Fibroblast of the aortic adventitia (primary cell): ENCODE data around the gene MYMX. TPM values are rescaled to one million over a fixed set of nuclear protein-coding genes. Genes with fewer than 3 reads are reported as not detected.

Experiments
- DNase-seq: peaks from one replicate; pipeline ENCODE4 v3.0.0-alpha.2; 2010; ENCODE audit warnings: low read depth
- H3K4me3 ChIP-seq: 2 replicates; pipeline ENCODE4 v1.5.1; 2011; ENCODE audit warnings: low read depth, mild to moderate bottlenecking, control low read depth, low read length, moderate library complexity
- CTCF ChIP-seq: IDR thresholded peaks from 2 replicates; pipeline ENCODE4 v1.5.1; 2011; ENCODE audit warnings: mild to moderate bottlenecking, low read length, control low read depth, inconsistent platforms; ENCODE audit not compliant: insufficient read depth
- total RNA-seq: library from RNA; depleted of rRNA; stranded (reverse); fragments of >200 nt; gene quantifications from 2 replicates; pipeline ENCODE4 v1.2.3, GENCODE V29; 2012; ENCODE audit warnings: low replicate concordance

The MYMX gene
- total RNA-seq, 1 donor = not detected

GRCh38 chr6:44219815-44220784, 3.4 kb downstream of the MYMX start:
- no peak for DNase-seq

GRCh38 chr6:44220913-44221290, 4.2 kb downstream of the MYMX start:
- no peak overlapping the region for H3K4me3 ChIP-seq
- no peak for TF ChIP-seq CTCF
- DNase-seq = no peak

More at GRCh38 chr6:44219815-44220784, 3.4 kb downstream of the MYMX start:
- H3K4me3 ChIP-seq = peak overlapping the region; percentile 46
- TF ChIP-seq CTCF = no peak

- TF ChIP-seq CTCF = peak; percentile 91
- DNase-seq = peak; percentile 88
- no peak overlapping the region for H3K4me3 ChIP-seq
These were observed 4.7 kb downstream of the MYMX start for GRCh38 chr6:44221291-44221960.

- no peak for DNase-seq
- no peak overlapping the region for H3K4me3 ChIP-seq
- TF ChIP-seq CTCF = no peak
These were observed 5.2 kb downstream of the MYMX start for GRCh38 chr6:44221961-44222335.

GRCh38 chr6:44222486-44223318, 6.0 kb downstream of the MYMX start:
- peak overlapping the region; percentile 67 for H3K4me3 ChIP-seq
- no peak for TF ChIP-seq CTCF
- no peak for DNase-seq

- peak within 1 kb of the TSS; percentile 67 for H3K4me3 ChIP-seq
- TF ChIP-seq CTCF = peak; percentile 28
- no peak for DNase-seq
These were observed 6.7 kb downstream of the MYMX start, which contains the start of gene SLC29A1 for GRCh38 chr6:44223319-44224028. Gene SLC29A1 (plus strand): TSS chr6:44223595. CDS start chr6:44227314, 3,719 bp downstream.
